H54 (cell line): ENCODE measurements around the gene ZSCAN22.
"Not testable (repeated sequence)": the region's sequence is repeated elsewhere in the genome, so short reads cannot be mapped to it uniquely, and the experiment has no call there.

ENCODE experiments used
- DNase-seq: peaks from one replicate; pipeline ENCODE4 v3.0.0; 2011; ENCODE audit warnings: low spot score, mixed read lengths; ENCODE audit not compliant: insufficient read length
- FAIRE-seq: peaks from 3 replicates; lab custom pipeline; 2011; peaks lifted over from hg19 to GRCh38; lab: Jason Lieb, UNC
- POLR2A ChIP-seq: IDR thresholded peaks from 2 replicates; pipeline ENCODE4 v1.6.1; 2011; ENCODE audit warnings: low read depth, mild to moderate bottlenecking, low read length

Gene ZSCAN22

GRCh38 chr19:58366585-58367430 lies 40.0 kb downstream of the ZSCAN22 start:
- FAIRE-seq = no peak
- no peak for TF ChIP-seq POLR2A
- no peak for DNase-seq

- TF ChIP-seq POLR2A = no peak
- FAIRE-seq (no peak), DNase-seq (no peak)
Measured at GRCh38 chr19:58367698-58368454, 41.1 kb downstream of the ZSCAN22 start.

- no peak for TF ChIP-seq POLR2A
- FAIRE-seq (no peak), DNase-seq (no peak)
Measured at GRCh38 chr19:58368561-58369360, 42.0 kb downstream of the ZSCAN22 start.

GRCh38 chr19:58372311-58373133 lies 45.7 kb downstream of the ZSCAN22 start:
- DNase-seq (no peak), FAIRE-seq (no peak)
- no peak for TF ChIP-seq POLR2A

- no peak for DNase-seq
- no peak for TF ChIP-seq POLR2A
- FAIRE-seq = no peak
Measured at GRCh38 chr19:58374200-58374599, 47.4 kb downstream of the ZSCAN22 start.

- not testable (repeated sequence) for FAIRE-seq, DNase-seq
Measured at GRCh38 chr19:58376724-58377123, 49.9 kb downstream of the ZSCAN22 start.

GRCh38 chr19:58379246-58379645 lies 52.5 kb downstream of the ZSCAN22 start:
- no peak for FAIRE-seq
- TF ChIP-seq POLR2A = peak; percentile 7; the same call in 1 of the 2 replicates

GRCh38 chr19:58380037-58380661 lies 53.4 kb downstream of the ZSCAN22 start:
- no peak for DNase-seq
- TF ChIP-seq POLR2A = no peak
- no peak for FAIRE-seq

More at GRCh38 chr19:58379246-58379645, 52.5 kb downstream of the ZSCAN22 start:
- no peak for DNase-seq

GRCh38 chr19:58380662-58381459 lies 54.1 kb downstream of the ZSCAN22 start, which contains the start of gene ZNF837:
Gene ZNF837 (minus strand): TSS chr19:58381030. CDS start chr19:58369332, 11,698 bp downstream.
- DNase-seq = peak; percentile 99
- peak; percentile 83 for TF ChIP-seq POLR2A
- peak; percentile 53 for FAIRE-seq

GRCh38 chr19:58381460-58382212 lies 54.8 kb downstream of the ZSCAN22 start:
- DNase-seq (no peak), FAIRE-seq (no peak)
- TF ChIP-seq POLR2A = no peak

GRCh38 chr19:58382997-58383603 lies 56.3 kb downstream of the ZSCAN22 start:
- no peak for FAIRE-seq
- DNase-seq = no peak
- TF ChIP-seq POLR2A = no peak
